Putamen (tissue), 1 donor: ENCODE results near the gene IFT52.

Source experiments
- DNase-seq: peaks from one replicate; pipeline ENCODE4 v3.0.0-alpha.2; 2016; ENCODE audit warnings: low spot score

IFT52 gene

GRCh38 chr20:43590392-43591303 lies at the start of gene IFT52:
Gene IFT52, plus strand, starts transcription at chr20:43590937. Its CDS starts 3,762 bp downstream, at chr20:43594699.
- peak; percentile 94 for DNase-seq

GRCh38 chr20:43541214-43541613 lies 49.5 kb upstream of the IFT52 start:
- no peak for DNase-seq

GRCh38 chr20:43542161-43542560 lies 48.6 kb upstream of the IFT52 start:
- DNase-seq: no peak

GRCh38 chr20:43542674-43543073 lies 48.1 kb upstream of the IFT52 start:
- DNase-seq: no peak

GRCh38 chr20:43543138-43543537 lies 47.6 kb upstream of the IFT52 start:
- no peak for DNase-seq

GRCh38 chr20:43544501-43544900 lies 46.2 kb upstream of the IFT52 start:
- DNase-seq: no peak

GRCh38 chr20:43545837-43546578 lies 44.7 kb upstream of the IFT52 start:
- DNase-seq: no peak

- DNase-seq: no peak
Observed at GRCh38 chr20:43548273-43548880, 42.4 kb upstream of the IFT52 start.

- no peak for DNase-seq
Observed at GRCh38 chr20:43549416-43550065, 41.2 kb upstream of the IFT52 start.

GRCh38 chr20:43550456-43550855 lies 40.3 kb upstream of the IFT52 start:
- no peak for DNase-seq

GRCh38 chr20:43554369-43554768 lies 36.4 kb upstream of the IFT52 start:
- no peak for DNase-seq

GRCh38 chr20:43558412-43559146 lies 32.2 kb upstream of the IFT52 start, which contains the start of gene SGK2:
Gene SGK2, plus strand, starts transcription at chr20:43559027. Its CDS starts 7,469 bp downstream, at chr20:43566496.
- DNase-seq: no peak

GRCh38 chr20:43559147-43559987 lies 31.4 kb upstream of the IFT52 start:
- no peak for DNase-seq

GRCh38 chr20:43560974-43561373 lies 29.8 kb upstream of the IFT52 start:
- DNase-seq: no peak

- DNase-seq: no peak
Observed at GRCh38 chr20:43563429-43563828, 27.3 kb upstream of the IFT52 start.

GRCh38 chr20:43563991-43564390 lies 26.7 kb upstream of the IFT52 start:
- DNase-seq: no peak

- no peak for DNase-seq
Observed at GRCh38 chr20:43564455-43564854, 26.3 kb upstream of the IFT52 start.

GRCh38 chr20:43564993-43565757 lies 25.6 kb upstream of the IFT52 start:
- DNase-seq: peak; percentile 83

- no peak for DNase-seq
Observed at GRCh38 chr20:43565758-43566104, 25.0 kb upstream of the IFT52 start.

GRCh38 chr20:43567477-43567876 lies 23.3 kb upstream of the IFT52 start:
- no peak for DNase-seq
